Mesothelial cell of epicardium (in vitro differentiated cells): ENCODE results near the gene ATIC. TPM values are rescaled to one million over a fixed set of nuclear protein-coding genes. Genes with fewer than 3 reads are reported as not detected.

Experiments used
- DNase-seq, 2 experiments: peaks; one replicate each; pipeline ENCODE4 v3.0.0; 2021; ENCODE audit warnings: low spot score in 2 of 2; ENCODE audit not compliant: unreplicated experiment in 2 of 2
- H3K27ac Mint-ChIP-seq: 2 replicates; pipeline ENCODE4 v1.8.0; 2021; ENCODE audit warnings: mixed read lengths
- H3K27me3 Mint-ChIP-seq: 2 replicates; pipeline ENCODE4 v1.8.0; 2021; ENCODE audit warnings: low read depth, mixed read lengths
- H3K36me3 Mint-ChIP-seq: 2 replicates; pipeline ENCODE4 v1.8.0; 2021; ENCODE audit warnings: mixed read lengths
- H3K4me1 Mint-ChIP-seq: 2 replicates; pipeline ENCODE4 v1.8.0; 2021; ENCODE audit warnings: mixed read lengths
- H3K4me3 Mint-ChIP-seq: 2 replicates; pipeline ENCODE4 v1.8.0; 2021; ENCODE audit warnings: mild to moderate bottlenecking, moderate library complexity, mixed read lengths
- H3K9me3 Mint-ChIP-seq: 2 replicates; pipeline ENCODE4 v1.8.0; 2021; ENCODE audit warnings: mixed read lengths
- CTCF ChIP-seq: fragments of 200-600 bp; sonication (generic); IDR thresholded peaks from one replicate; pipeline ENCODE4 v1.5.0; 2021; ENCODE audit warnings: antibody characterized with exemption; ENCODE audit not compliant: unreplicated experiment
- total RNA-seq: library from RNA; stranded (reverse); gene quantifications from 3 replicates; pipeline ENCODE4 v1.2.1, GENCODE V29; 2021

ATIC gene
- total RNA-seq, 1 donor from 2014 or later: 115 TPM

- H3K4me3 Mint-ChIP-seq: no peak overlapping the region
- H3K27me3 Mint-ChIP-seq: no peaks in the 10 kb centered on the region
- H3K27ac Mint-ChIP-seq: no peak overlapping the region
- peaks cover 39% of the 10 kb centered on the region for H3K36me3 Mint-ChIP-seq
- no peak for DNase-seq
- H3K4me1 Mint-ChIP-seq: no peaks in the 10 kb centered on the region
- no peak for TF ChIP-seq CTCF
- no peaks in the 10 kb centered on the region for H3K9me3 Mint-ChIP-seq
These were observed 57.4 kb downstream of the ATIC start for GRCh38 chr2:215369181-215369760.

GRCh38 chr2:215370112-215370965, 58.5 kb downstream of the ATIC start:
- H3K4me3 Mint-ChIP-seq: no peak overlapping the region
- DNase-seq: no peak
- TF ChIP-seq CTCF: no peak
- no peak overlapping the region for H3K27ac Mint-ChIP-seq
- H3K9me3 Mint-ChIP-seq: no peaks in the 10 kb centered on the region
- peaks cover 39% of the 10 kb centered on the region for H3K36me3 Mint-ChIP-seq
- H3K27me3 Mint-ChIP-seq: no peaks in the 10 kb centered on the region
- H3K4me1 Mint-ChIP-seq: no peaks in the 10 kb centered on the region

DNA sequence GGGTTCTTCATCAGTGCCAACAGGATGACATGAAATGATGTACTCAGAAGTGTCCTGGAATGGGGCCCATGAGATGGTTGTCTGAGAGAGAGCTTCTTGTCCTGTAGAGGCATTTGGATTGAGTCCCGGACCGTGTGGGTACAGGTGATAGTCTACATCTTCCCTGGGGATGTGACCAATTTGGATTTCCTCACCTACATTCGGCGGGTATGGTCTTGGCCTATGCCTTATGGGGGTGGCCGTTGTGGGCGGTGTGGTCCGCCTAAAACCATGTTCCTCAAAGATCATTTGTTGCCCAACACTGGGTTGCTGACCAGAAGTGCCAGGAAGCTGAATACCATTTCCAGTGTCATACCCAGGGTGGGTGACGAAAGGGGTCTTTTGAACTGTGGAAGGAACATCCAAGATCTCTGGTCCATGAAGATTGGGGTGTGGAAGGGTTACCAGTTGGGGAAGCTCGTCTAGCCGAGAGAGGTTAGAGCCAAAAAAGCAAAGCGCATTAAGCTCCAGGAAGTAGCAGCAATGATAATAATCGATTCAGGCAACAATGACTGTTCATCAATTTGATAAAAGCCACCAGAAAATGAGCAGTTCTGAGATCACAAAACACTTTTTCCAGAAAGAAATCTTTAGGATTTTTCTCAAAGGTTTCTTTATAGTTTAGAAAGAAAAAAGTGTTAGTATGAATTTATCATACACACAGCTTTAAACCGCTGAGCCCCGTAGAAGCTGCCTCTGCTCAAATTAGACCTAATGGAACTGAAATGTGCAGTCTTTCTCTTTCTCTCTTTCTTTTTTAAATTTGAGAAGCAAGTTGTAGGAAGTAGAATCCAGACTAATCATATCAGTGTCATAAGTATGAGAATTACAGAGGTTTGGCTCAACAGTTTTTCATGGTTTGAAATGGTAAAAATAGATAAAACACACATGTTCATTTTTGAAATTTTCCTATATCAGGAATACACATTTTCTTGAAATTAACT, 60.3 kb downstream of the ATIC start:
- Mint-ChIP-seq H3K4me1 (no peaks in the 10 kb centered on the region), H3K36me3 (peaks cover 43% of the 10 kb centered on the region), H3K27me3 (no peaks in the 10 kb centered on the region), H3K9me3 (no peaks in the 10 kb centered on the region), H3K4me3 (no peak overlapping the region), H3K27ac (no peak overlapping the region)
- TF ChIP-seq CTCF: no peak
- DNase-seq: no peak

GRCh38 chr2:215372968-215373649, 61.2 kb downstream of the ATIC start:
- H3K36me3 Mint-ChIP-seq: peaks cover 35% of the 10 kb centered on the region
- no peak overlapping the region for H3K4me3 Mint-ChIP-seq
- DNase-seq: no peak
- no peaks in the 10 kb centered on the region for H3K9me3 Mint-ChIP-seq
- H3K27ac Mint-ChIP-seq: no peak overlapping the region
- TF ChIP-seq CTCF: no peak
- H3K4me1 Mint-ChIP-seq: no peaks in the 10 kb centered on the region
- H3K27me3 Mint-ChIP-seq: no peaks in the 10 kb centered on the region

- Mint-ChIP-seq H3K36me3 (peaks cover 41% of the 10 kb centered on the region), H3K27me3 (no peaks in the 10 kb centered on the region), H3K4me1 (no peaks in the 10 kb centered on the region), H3K27ac (no peak overlapping the region), H3K4me3 (no peak overlapping the region), H3K9me3 (no peaks in the 10 kb centered on the region)
- no peak for DNase-seq
- no peak for TF ChIP-seq CTCF
These were observed 62.1 kb downstream of the ATIC start for GRCh38 chr2:215374002-215374401.
